Effector memory CD8-positive, alpha-beta T cell (primary cell): ENCODE data around the gene CDC42BPA.

Experiments
- ATAC-seq: fragments of 150-1000 bp; cut with Tn5 transposase; replicated peaks from 2 replicates; pipeline ENCODE4 v1.10.0; 2021; ENCODE audit warnings: mild to moderate bottlenecking, moderate library complexity
- DNase-seq, 3 experiments: peaks; one replicate each; pipeline ENCODE4 v3.0.0; 2021
- H3K27ac Mint-ChIP-seq, 2 donors: one replicate each; pipeline ENCODE4 v1.8.0; 2022; ENCODE audit warnings: mild to moderate bottlenecking in 2 of 2, mixed read lengths in 2 of 2, moderate library complexity in 2 of 2
- H3K27me3 Mint-ChIP-seq, 2 donors: one replicate each; pipeline ENCODE4 v1.8.0; 2022; ENCODE audit warnings: mixed read lengths in 2 of 2
- H3K36me3 Mint-ChIP-seq: one replicate; pipeline ENCODE4 v1.8.0; 2022; ENCODE audit warnings: mild to moderate bottlenecking, moderate library complexity, mixed read lengths; ENCODE audit not compliant: insufficient read depth
- H3K4me1 Mint-ChIP-seq, 2 donors: one replicate each; pipeline ENCODE4 v1.8.0; 2022; ENCODE audit warnings: low read depth in 2 of 2, mixed read lengths in 2 of 2
- H3K4me3 Mint-ChIP-seq, 2 donors: one replicate each; pipeline ENCODE4 v1.8.0; 2022; ENCODE audit warnings: mild to moderate bottlenecking in 2 of 2, mixed read lengths in 2 of 2, moderate library complexity in 2 of 2
- H3K9me3 Mint-ChIP-seq, 2 donors: one replicate each; pipeline ENCODE4 v1.8.0; 2022; ENCODE audit warnings: mixed read lengths in 2 of 2
- total RNA-seq, 9 experiments: gene quantifications; one replicate each; lab custom pipeline; 2026; lab: John Stamatoyannopoulos, UW

The CDC42BPA gene, protein sequence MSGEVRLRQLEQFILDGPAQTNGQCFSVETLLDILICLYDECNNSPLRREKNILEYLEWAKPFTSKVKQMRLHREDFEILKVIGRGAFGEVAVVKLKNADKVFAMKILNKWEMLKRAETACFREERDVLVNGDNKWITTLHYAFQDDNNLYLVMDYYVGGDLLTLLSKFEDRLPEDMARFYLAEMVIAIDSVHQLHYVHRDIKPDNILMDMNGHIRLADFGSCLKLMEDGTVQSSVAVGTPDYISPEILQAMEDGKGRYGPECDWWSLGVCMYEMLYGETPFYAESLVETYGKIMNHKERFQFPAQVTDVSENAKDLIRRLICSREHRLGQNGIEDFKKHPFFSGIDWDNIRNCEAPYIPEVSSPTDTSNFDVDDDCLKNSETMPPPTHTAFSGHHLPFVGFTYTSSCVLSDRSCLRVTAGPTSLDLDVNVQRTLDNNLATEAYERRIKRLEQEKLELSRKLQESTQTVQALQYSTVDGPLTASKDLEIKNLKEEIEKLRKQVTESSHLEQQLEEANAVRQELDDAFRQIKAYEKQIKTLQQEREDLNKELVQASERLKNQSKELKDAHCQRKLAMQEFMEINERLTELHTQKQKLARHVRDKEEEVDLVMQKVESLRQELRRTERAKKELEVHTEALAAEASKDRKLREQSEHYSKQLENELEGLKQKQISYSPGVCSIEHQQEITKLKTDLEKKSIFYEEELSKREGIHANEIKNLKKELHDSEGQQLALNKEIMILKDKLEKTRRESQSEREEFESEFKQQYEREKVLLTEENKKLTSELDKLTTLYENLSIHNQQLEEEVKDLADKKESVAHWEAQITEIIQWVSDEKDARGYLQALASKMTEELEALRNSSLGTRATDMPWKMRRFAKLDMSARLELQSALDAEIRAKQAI (N-terminal part only)
- total RNA-seq, result 0 to 6.6 (median 1.3) reads per million in 9 experiments

DNA sequence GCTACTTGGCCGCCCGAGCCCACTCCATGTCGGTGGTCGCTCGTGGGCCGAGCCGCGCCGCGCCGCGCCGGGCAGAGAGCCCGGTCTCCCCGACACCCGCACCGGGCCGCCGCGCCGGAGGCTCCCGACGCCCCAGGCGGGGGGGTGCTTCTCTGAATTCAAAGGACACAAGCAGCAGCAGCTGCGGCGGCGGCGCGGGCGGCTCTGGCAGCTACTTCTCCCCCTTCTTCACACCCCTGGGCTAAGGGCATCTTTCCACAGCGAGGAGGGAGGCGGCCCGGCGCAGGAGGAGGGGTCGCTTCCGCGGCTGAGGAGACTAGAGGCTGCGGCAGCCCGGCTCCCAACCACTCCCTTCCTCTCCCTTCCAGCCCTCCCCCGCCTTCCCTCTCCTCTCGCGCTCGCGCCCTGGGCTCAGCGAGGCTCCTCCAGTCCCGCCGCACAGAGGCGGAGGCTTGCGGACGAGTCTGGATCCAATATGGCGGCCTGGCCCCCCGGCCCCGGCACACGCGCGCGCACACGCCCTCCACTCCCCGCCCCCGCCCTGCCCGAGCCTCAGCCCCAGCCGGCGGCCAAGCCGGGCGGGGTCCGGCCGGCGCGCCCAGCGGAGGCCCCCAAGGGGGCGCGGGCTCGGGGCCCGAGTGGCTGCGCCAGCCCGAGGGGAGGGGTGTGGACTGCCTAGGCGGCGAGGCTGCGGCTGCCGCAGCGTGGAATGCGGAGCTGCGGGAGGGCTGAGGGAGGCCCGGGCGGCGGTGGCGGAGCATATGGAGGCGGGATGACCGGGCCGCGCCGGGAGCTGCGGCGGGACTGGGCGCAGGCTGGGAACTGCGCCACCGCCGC is at the start of gene CDC42BPA:
Gene CDC42BPA, minus strand, starts transcription at position 477 of the 837 bp plus-strand sequence. CDS start 1,310 bp downstream, outside the sequence.
- Mint-ChIP-seq H3K9me3 (no peaks in the 10 kb centered on the region), H3K27me3 (peaks cover 70 to 75% of the 10 kb centered on the region in 2 donors), H3K27ac (no peak within 1 kb of the TSS), H3K36me3 (no peaks in the 10 kb centered on the region), H3K4me3 (peak within 1 kb of the TSS; percentile 70 to 75), H3K4me1 (peaks cover 0 to 4% of the 10 kb centered on the region in 2 donors)
- DNase-seq (peak in 1 of 3 experiments; percentile 16), ATAC-seq (peak; percentile 56)

DNA sequence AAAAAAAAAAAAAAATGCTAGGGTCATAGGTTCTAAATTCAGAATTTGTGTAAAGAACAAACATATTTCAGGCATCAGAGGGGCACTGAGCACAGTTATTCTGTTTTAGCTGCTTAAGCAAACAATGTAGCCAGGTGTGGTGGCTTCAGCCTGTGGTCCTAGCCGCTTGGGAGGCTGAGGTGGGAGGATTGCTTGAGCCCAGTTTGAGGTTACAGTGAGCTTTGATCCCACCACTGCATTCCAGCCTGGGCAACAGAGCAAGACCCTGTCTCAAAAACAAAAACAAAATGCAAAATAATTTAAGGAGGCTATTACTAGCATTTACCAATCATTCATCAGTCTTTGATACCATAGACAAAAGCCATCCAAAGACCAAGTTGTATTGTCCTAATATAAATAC is 49.7 kb upstream of the CDC42BPA start:
- H3K27ac Mint-ChIP-seq, result no peak overlapping the region
- H3K36me3 Mint-ChIP-seq, result no peaks in the 10 kb centered on the region
- H3K4me1 Mint-ChIP-seq, result no peaks in the 10 kb centered on the region
- no peaks in the 10 kb centered on the region for H3K9me3 Mint-ChIP-seq
- DNase-seq, result no peak
- H3K4me3 Mint-ChIP-seq, result no peak overlapping the region
- ATAC-seq, result no peak
- peaks cover 6 to 9% of the 10 kb centered on the region in 2 donors for H3K27me3 Mint-ChIP-seq

DNA sequence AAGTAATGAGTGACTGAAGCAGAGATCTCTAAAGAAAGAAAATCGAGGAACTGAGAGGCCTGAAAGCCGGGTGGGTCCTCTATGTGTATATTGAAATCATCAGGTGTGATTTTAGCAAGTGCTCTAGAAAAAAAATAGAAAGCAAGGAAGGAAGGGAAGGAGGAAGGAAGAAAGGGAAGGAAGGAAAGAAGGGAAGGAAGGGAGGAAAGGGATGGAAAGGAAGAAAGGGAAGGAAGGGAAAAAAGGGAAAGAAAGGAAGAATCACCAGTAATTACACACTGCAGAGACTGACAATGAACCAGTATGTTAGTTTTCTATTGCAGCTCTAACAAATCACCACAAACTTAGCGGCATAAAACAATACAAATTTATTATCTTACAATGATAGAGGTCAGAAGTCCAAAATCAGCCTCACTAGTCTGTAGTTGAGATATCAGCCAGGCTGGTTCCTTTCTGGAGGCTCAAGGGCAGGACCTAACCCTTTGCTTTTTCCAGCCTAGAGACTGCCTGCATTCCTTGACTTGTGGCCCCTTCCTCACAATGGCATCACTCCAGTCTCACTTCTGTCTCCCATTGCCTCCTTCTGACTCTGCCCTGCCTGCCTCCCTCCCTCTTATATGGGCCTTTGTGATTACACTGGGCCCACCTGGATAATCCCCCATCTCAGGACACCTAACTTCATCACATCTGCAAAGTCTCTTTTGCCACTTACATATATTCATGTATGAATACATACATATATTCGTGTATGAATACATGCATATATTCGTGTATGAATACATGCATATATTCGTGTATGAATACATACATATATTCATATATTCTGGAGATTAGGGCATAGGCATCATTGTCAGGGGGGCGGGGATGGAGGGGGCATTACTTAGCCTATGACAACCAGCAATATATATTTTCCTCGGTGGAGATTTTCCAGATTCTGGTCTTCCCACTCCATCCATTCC is 47.5 kb upstream of the CDC42BPA start:
- Mint-ChIP-seq H3K4me1 (no peaks in the 10 kb centered on the region), H3K36me3 (no peaks in the 10 kb centered on the region), H3K27me3 (peaks cover 14 to 15% of the 10 kb centered on the region in 2 donors)

DNA sequence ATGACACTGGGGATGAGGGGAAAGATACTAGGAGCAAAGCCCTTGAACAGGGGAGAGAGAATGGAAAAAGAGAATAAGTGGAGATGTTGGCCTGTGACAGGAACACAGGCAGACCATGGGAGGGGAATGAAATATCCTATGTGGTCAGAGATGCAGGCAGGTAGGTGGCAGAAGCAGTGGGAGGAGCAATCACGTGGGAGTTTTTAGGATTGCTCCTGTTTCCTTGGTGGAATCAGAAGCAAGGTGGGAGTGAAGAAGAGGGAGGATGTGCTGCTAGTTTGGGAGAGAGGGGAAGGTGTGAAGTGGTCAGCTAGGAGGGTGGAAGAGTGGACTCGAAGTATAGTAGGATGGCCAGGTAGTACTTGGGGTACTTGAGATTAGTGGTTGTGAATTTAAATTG is 46.4 kb upstream of the CDC42BPA start:
- Mint-ChIP-seq H3K27ac (no peak overlapping the region), H3K27me3 (peaks cover 14 to 23% of the 10 kb centered on the region in 2 donors), H3K4me3 (no peak overlapping the region), H3K9me3 (no peaks in the 10 kb centered on the region), H3K36me3 (no peaks in the 10 kb centered on the region), H3K4me1 (no peaks in the 10 kb centered on the region)
- ATAC-seq (no peak), DNase-seq (no peak)

More for the DNA sequence above, 47.5 kb upstream of the CDC42BPA start:
- Mint-ChIP-seq H3K9me3 (no peaks in the 10 kb centered on the region), H3K4me3 (no peak overlapping the region), H3K27ac (no peak overlapping the region)
- no peak for DNase-seq
- no peak for ATAC-seq

DNA sequence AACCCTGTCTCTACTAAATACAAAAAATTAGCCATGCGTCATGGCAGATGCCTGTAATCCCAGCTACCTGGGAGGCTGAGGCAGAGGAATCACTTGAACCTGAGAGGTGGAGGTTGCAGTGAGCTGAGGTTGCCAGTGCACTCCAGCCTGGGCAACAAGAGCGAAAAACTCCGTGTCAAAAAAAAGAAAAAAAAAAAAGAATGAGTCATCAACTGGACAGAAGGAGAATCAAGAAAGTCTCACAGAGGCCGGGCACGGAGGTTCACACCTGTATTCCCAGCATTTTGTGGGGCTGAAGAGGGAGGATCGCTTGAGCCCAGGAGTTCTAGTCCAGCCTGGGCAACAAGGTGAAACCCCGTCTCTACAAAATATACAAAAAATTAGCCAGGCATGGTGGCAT is 45.5 kb upstream of the CDC42BPA start:
- ATAC-seq, result no peak
- H3K9me3 Mint-ChIP-seq, result no peaks in the 10 kb centered on the region
- H3K4me3 Mint-ChIP-seq, result no peak overlapping the region
- H3K4me1 Mint-ChIP-seq, result no peaks in the 10 kb centered on the region
- H3K27ac Mint-ChIP-seq, result no peak overlapping the region
- no peak for DNase-seq
- H3K36me3 Mint-ChIP-seq, result no peaks in the 10 kb centered on the region
- H3K27me3 Mint-ChIP-seq, result peaks cover 14 to 30% of the 10 kb centered on the region in 2 donors

DNA sequence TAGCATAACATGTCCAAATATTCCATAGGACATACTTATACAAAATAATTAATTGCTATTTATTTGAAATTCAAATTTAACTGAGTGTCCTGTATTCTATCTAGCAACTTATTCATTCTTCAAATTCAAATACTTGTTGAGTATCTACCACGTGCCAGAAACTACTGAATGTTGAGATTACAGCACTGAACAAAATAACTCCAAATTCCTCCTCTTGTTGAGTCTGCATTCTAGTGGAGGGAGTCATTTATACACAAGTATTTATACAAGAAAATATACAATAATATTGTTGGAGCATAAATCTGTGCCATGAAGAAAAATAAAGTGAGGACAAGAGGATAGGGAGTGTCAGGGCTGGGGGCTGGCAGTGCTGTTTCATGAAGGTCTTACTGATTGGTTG is 43.7 kb upstream of the CDC42BPA start:
- no peaks in the 10 kb centered on the region for H3K36me3 Mint-ChIP-seq
- ATAC-seq (no peak), DNase-seq (no peak)
- H3K4me3 Mint-ChIP-seq, result no peak overlapping the region
- H3K27me3 Mint-ChIP-seq, result peaks cover 14 to 30% of the 10 kb centered on the region in 2 donors
- no peaks in the 10 kb centered on the region for H3K9me3 Mint-ChIP-seq
- H3K27ac Mint-ChIP-seq, result no peak overlapping the region
- no peaks in the 10 kb centered on the region for H3K4me1 Mint-ChIP-seq

DNA sequence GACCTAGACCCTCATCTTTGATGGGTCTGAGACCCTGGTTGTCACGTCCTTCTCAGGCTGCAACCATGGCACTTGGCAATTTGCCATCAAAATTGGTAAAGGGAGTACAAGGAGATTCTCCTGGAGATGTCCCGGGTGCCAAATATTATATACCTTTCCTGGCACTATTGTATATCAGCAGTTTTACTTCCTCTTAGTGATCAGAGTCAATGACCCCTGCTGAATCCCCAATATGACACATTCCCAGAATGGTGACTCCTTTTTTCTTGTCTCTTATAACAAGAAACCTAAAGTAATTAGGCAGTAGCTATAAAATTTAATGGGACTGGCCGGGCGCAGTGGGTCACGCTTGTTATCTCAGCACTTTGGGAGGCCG is 39.6 kb upstream of the CDC42BPA start:
- H3K9me3 Mint-ChIP-seq, result no peaks in the 10 kb centered on the region
- H3K4me3 Mint-ChIP-seq, result no peak overlapping the region
- DNase-seq, result no peak
- no peak for ATAC-seq
- no peak overlapping the region for H3K27ac Mint-ChIP-seq
- H3K27me3 Mint-ChIP-seq, result peaks cover 11 to 51% of the 10 kb centered on the region in 2 donors
- H3K4me1 Mint-ChIP-seq, result no peaks in the 10 kb centered on the region
- no peaks in the 10 kb centered on the region for H3K36me3 Mint-ChIP-seq

DNA sequence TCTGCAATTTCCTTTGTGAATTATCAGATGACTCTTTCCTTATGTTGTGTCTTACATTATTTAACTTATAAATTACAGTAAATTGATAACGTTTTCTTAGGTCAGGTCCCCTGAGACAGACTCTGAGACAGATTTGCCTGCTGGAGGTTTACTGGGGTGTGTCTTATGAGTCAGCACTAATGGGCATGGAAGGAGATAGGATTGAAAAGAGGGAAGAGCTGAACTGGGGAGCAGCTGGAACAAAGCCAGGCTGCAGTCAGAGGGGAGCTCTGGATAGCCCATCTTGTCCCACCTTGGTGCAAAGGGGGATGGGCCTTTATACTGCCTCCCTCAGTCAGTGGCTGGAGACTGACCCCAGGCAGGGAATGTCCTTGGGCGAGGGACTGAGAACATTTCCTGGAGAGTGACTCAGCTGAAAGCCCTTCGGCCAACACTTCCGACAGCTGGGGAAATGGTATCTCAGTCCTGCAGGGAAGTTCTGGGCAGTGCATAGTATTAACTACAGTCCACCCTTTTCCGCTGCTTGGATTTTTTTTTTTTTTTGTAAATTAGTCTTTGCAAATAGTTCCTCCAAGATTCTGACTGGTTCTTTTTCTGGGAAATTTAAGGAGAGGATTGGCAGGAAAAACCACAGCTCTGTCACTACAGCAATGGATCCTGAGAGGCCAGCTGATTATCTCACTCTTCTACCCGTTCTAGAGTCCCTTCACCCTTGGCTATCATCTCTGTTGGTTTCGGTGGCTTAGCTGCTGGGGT is 39.1 kb upstream of the CDC42BPA start:
- Mint-ChIP-seq H3K27me3 (peaks cover 8 to 51% of the 10 kb centered on the region in 2 donors), H3K36me3 (no peaks in the 10 kb centered on the region), H3K9me3 (no peaks in the 10 kb centered on the region), H3K27ac (no peak overlapping the region), H3K4me3 (no peak overlapping the region), H3K4me1 (no peaks in the 10 kb centered on the region)
- no peak for DNase-seq
- ATAC-seq, result no peak

DNA sequence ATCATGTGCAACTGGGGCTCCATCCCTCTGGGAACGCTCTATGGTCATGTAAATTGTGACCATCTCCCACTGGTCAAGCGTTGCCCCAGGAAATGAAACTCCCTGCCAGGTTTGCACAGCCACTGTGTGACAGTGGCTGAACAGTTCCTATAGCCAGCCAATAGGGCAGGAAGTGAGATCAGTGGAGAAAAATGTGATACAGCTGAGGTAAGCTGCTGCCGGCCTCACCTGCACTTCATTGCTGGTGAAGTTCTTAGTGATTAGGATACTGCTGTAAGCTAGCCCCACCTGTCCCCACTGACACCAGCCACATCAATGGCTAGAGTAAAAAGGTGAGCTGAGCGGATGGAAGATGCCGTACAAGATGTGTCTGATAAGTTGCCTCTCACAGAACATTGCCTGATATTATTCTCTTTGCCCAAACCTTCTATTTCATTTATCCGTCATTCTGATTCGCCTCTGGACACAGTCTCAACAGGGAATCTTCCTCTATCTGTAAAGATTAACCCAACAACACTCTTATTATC is 38.4 kb upstream of the CDC42BPA start:
- no peaks in the 10 kb centered on the region for H3K4me1 Mint-ChIP-seq
- H3K27me3 Mint-ChIP-seq, result peaks cover 4 to 52% of the 10 kb centered on the region in 2 donors
- H3K9me3 Mint-ChIP-seq, result no peaks in the 10 kb centered on the region
- DNase-seq (no peak), ATAC-seq (no peak)
- no peak overlapping the region for H3K4me3 Mint-ChIP-seq
- no peaks in the 10 kb centered on the region for H3K36me3 Mint-ChIP-seq
- H3K27ac Mint-ChIP-seq, result no peak overlapping the region

DNA sequence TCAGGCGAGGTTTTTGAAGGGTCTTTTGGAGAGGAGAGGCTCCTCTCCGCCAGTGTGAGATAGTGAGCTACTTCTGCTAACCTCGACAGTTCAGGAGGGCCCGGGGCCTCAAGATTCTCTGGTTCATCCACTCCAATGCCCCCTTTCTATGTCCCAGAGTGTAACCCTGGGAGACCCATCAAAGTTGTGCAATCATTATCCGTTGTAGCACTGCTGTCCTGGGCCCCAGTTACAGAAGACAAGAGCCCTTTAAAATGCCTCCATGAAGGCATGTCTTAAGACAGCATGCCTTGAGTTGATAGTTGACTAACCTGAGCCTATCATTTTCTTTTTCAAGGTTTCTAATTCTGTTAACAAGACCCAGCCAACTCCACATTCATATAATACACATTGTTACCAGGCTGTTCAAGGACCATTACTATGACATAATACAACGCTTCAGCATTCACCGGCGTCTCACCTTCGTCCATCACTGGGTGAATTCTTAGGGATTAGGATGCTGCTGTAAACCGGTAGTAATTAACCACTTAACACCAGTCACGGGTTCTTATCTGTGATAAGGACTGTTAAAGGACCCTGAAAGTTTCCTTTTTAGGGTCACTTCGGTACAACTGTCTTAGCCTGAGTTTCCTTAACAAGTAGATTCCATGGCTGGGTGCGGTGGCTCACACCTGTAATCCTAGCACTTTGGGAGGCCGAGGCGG is 37.4 kb upstream of the CDC42BPA start:
- no peak for ATAC-seq
- no peaks in the 10 kb centered on the region for H3K9me3 Mint-ChIP-seq
- H3K27me3 Mint-ChIP-seq, result peaks cover 4 to 52% of the 10 kb centered on the region in 2 donors
- no peaks in the 10 kb centered on the region for H3K4me1 Mint-ChIP-seq
- no peaks in the 10 kb centered on the region for H3K36me3 Mint-ChIP-seq
- H3K4me3 Mint-ChIP-seq, result no peak overlapping the region
- H3K27ac Mint-ChIP-seq, result no peak overlapping the region
- no peak for DNase-seq

DNA sequence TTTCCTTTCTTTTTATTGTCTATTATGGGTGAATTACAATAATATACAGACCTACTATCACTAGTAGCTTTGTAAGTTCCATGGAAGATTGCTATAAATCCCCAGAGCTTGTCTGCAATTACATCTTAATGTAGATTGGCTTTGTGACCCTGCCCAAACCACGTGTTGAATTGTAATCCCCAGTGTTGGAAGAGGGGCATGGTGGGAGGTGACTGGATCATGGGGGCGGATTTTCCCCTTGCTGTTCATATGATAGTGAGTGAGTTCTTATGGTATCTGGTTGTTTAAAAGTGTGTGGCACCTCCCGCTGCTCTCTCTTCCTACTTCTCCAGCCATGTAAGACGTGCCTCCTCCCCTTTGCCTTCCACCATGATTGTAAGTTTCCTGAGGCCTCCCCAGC is 34.9 kb upstream of the CDC42BPA start:
- Mint-ChIP-seq H3K27ac (no peak overlapping the region), H3K4me1 (no peaks in the 10 kb centered on the region), H3K36me3 (no peaks in the 10 kb centered on the region), H3K4me3 (no peak overlapping the region), H3K9me3 (no peaks in the 10 kb centered on the region), H3K27me3 (peaks cover 4 to 43% of the 10 kb centered on the region in 2 donors)
- DNase-seq, result no peak
- no peak for ATAC-seq
